ENCODE results near the gene IGFBP1.
"Not testable (repeated sequence)": the region's sequence is repeated elsewhere in the genome, so short reads cannot be mapped to it uniquely, and the experiment has no call there.

IGFBP1 gene

GRCh38 chr7:45940237-45940781, 52.0 kb downstream of the IGFBP1 start:
- not testable (repeated sequence) for DNase-seq

- DNase-seq = no peak
Observed at GRCh38 chr7:45940939-45941338, 52.7 kb downstream of the IGFBP1 start.
